Activated T-cell treated with anti-CD3 and anti-CD28 coated beads, Interleukin-2, amount 50 U/mL, for 24 hours (primary cell): ENCODE results near the gene CCR7.
"Not testable (repeated sequence)": the region's sequence is repeated elsewhere in the genome, so short reads cannot be mapped to it uniquely, and the experiment has no call there.

Source experiments
- DNase-seq: peaks from one replicate; pipeline ENCODE4 v3.0.0-alpha.2; 2020
- H3K27ac Mint-ChIP-seq: 2 replicates; pipeline ENCODE4 v1.8.0; 2020; ENCODE audit warnings: mild to moderate bottlenecking, mixed read lengths
- H3K27me3 Mint-ChIP-seq: 2 replicates; pipeline ENCODE4 v1.8.0; 2020; ENCODE audit warnings: mixed read lengths
- H3K36me3 Mint-ChIP-seq: 2 replicates; pipeline ENCODE4 v1.8.0; 2020; ENCODE audit warnings: low read depth, mixed read lengths
- H3K4me1 Mint-ChIP-seq: 2 replicates; pipeline ENCODE4 v1.8.0; 2020; ENCODE audit warnings: low read depth, mixed read lengths
- H3K4me3 Mint-ChIP-seq: 2 replicates; pipeline ENCODE4 v1.8.0; 2020; ENCODE audit warnings: mild to moderate bottlenecking, moderate library complexity, mixed read lengths
- H3K9me3 Mint-ChIP-seq: 2 replicates; pipeline ENCODE4 v1.8.0; 2020; ENCODE audit warnings: mixed read lengths

Gene CCR7

GRCh38 chr17:40552806-40553693, 12.2 kb downstream of the CCR7 start:
- peak; percentile 48 for DNase-seq
- H3K27me3 Mint-ChIP-seq = no peaks in the 10 kb centered on the region
- H3K4me1 Mint-ChIP-seq = peaks cover 98% of the 10 kb centered on the region
- peaks cover 71% of the 10 kb centered on the region for H3K36me3 Mint-ChIP-seq
- peak overlapping the region; percentile 100 for H3K27ac Mint-ChIP-seq
- H3K9me3 Mint-ChIP-seq = no peaks in the 10 kb centered on the region
- no peak overlapping the region for H3K4me3 Mint-ChIP-seq

DNA sequence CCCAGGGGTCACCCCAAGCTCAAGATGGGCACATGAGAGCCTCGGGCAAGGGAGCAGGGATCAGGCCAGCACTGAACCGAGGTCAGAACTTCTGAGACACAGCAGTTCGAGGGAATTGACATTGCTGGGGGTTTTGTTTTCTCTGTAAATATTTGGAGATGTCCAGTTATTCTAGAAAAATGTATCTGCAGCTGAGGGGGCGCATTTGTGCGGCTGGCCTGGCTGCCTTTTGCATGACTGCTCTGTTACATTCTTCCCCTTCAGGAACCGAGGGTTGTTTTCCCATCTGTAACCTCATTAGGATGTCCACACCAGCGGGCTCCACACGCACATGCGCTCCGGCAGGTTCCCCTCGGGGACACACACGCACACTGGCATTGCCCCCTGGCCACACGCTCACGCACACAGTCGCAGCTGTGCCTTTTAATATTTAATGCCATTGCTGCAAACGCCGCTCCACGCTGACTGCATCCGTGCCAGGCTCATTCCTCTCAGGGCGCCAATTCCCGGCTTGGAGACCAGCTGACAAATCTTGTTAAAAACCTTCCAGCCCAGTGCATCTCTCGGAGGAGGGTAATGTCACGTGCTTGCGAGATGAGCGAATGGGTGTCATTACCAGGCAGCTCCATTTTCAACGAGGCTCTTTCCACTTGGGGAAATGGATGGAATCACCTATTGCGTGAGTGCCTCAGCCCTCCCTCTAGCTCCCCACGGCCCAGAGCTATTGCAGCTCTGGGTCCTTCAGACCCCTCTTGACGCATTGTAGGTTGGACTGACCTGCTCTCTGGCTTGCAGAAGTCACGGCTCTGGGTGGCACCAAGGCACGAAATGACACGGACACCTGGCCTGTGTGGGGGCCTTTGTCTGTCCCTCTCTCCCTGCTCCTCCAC, 13.1 kb downstream of the CCR7 start:
- Mint-ChIP-seq H3K27me3 (no peaks in the 10 kb centered on the region), H3K27ac (peak overlapping the region; percentile 65), H3K9me3 (no peaks in the 10 kb centered on the region), H3K4me1 (peaks cover 100% of the 10 kb centered on the region), H3K4me3 (no peak overlapping the region), H3K36me3 (peaks cover 62% of the 10 kb centered on the region)
- DNase-seq = peak; percentile 48

- H3K27me3 Mint-ChIP-seq = no peaks in the 10 kb centered on the region
- H3K4me1 Mint-ChIP-seq = peaks cover 100% of the 10 kb centered on the region
- H3K27ac Mint-ChIP-seq = peak overlapping the region; percentile 4
- no peaks in the 10 kb centered on the region for H3K9me3 Mint-ChIP-seq
- peak; percentile 40 for DNase-seq
- H3K36me3 Mint-ChIP-seq = peaks cover 54% of the 10 kb centered on the region
- H3K4me3 Mint-ChIP-seq = no peak overlapping the region
Observed at GRCh38 chr17:40551091-40551878, 14.0 kb downstream of the CCR7 start.

DNA sequence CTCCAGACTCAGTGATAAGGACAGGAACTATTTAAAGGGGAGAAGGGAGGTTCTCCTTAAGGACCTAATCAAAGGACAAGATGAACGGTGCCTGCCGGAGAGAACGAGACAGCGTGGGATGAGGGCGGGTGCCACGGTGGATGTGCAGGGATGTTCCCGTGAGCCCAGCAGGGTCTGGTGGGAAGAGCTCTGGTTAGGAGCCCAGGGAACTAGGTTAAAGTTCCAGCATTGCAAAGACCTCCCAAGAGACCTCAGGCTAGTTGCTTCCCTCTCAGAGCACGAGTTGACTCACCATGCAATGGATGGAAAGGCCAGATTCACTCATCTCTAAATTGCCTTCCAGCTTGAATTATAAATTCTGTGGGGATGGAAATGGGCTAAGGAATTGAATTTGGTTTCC, 14.7 kb downstream of the CCR7 start:
- H3K4me1 Mint-ChIP-seq = peaks cover 100% of the 10 kb centered on the region
- no peaks in the 10 kb centered on the region for H3K9me3 Mint-ChIP-seq

DNA sequence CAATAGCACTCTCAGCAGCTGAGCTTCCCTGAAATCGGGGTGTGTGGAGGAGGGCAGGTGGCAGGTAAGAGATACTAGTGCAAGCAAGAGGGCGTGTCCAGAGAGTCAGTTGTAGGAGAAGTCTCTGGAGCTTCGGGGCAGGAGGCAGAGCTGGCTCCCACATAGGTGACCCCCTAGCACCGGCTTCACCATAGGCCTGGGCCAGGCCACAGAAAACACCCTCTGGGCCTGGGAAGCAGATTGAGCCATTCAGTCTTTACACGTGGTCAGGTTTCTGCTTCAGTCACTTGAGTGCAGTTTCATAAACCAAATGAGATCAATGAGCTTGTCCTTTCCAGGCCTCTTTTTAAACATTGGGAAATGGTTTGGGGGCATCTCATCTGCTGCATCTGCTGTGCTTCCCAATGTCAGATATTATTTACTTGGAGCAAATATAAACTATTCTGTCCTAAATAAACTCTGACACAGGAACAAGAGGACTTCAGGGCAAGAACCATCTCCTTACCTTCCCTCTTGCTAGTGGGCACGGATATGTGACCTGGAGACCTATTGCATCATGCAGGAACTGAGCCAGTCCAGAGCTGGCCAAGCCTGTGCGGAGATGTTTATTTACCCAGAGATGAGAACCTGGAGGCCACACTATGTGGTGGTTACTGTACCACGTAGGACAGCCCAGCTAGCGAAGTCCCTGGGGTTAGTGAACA, 16.1 kb downstream of the CCR7 start:
- Mint-ChIP-seq H3K9me3 (no peaks in the 10 kb centered on the region), H3K36me3 (peaks cover 32% of the 10 kb centered on the region), H3K4me1 (peaks cover 92% of the 10 kb centered on the region), H3K27me3 (no peaks in the 10 kb centered on the region), H3K4me3 (peak overlapping the region; percentile 11), H3K27ac (peak overlapping the region; percentile 71)
- DNase-seq = peak; percentile 46

More for the DNA sequence above, 14.7 kb downstream of the CCR7 start:
- Mint-ChIP-seq H3K27me3 (no peaks in the 10 kb centered on the region), H3K4me3 (no peak overlapping the region), H3K27ac (no peak overlapping the region), H3K36me3 (peaks cover 47% of the 10 kb centered on the region)
- peak; percentile 28 for DNase-seq

DNA sequence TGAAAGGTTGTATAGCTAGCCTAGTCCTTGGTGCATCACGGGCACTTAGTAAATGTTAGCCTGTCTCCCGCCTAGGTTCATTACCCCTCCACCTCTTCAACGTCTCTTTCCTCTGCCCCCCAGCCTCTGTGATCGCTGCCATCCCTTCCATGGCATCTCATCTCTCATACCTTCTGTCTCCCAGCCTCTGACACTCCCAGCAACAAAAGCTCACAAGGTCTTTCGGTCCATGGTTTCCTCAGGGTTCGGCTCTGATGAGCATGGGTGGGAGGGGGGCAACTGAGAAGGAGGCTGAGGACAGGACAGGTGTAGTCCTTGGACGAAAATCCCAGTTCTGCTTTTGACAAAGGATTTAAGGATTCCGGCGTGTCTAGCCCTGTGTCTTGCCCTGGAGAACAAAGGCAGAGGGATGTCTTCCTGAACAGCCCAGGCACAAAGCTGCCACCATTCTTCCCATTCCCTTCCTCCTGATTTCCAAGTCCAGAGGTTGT, 16.7 kb downstream of the CCR7 start:
- Mint-ChIP-seq H3K36me3 (peaks cover 26% of the 10 kb centered on the region), H3K4me3 (no peak overlapping the region), H3K4me1 (peaks cover 92% of the 10 kb centered on the region), H3K27me3 (no peaks in the 10 kb centered on the region), H3K9me3 (no peaks in the 10 kb centered on the region), H3K27ac (peak overlapping the region; percentile 71)
- no peak for DNase-seq

- DNase-seq = no peak
- H3K4me3 Mint-ChIP-seq = peak overlapping the region; percentile 37
- peak overlapping the region; percentile 71 for H3K27ac Mint-ChIP-seq
- H3K36me3 Mint-ChIP-seq = peaks cover 20% of the 10 kb centered on the region
- peaks cover 92% of the 10 kb centered on the region for H3K4me1 Mint-ChIP-seq
- H3K27me3 Mint-ChIP-seq = no peaks in the 10 kb centered on the region
- no peaks in the 10 kb centered on the region for H3K9me3 Mint-ChIP-seq
Observed at GRCh38 chr17:40547785-40548478, 17.3 kb downstream of the CCR7 start.

- Mint-ChIP-seq H3K27ac (peak overlapping the region; percentile 71), H3K27me3 (no peaks in the 10 kb centered on the region), H3K4me1 (peaks cover 92% of the 10 kb centered on the region), H3K36me3 (peaks cover 13% of the 10 kb centered on the region), H3K9me3 (no peaks in the 10 kb centered on the region), H3K4me3 (peak overlapping the region; percentile 37)
- DNase-seq = peak; percentile 73
Observed at GRCh38 chr17:40547079-40547784, 18.0 kb downstream of the CCR7 start.

- not testable (repeated sequence) for DNase-seq, H3K27me3 Mint-ChIP-seq, H3K9me3 Mint-ChIP-seq, H3K4me3 Mint-ChIP-seq, H3K36me3 Mint-ChIP-seq
- Mint-ChIP-seq H3K27ac (peak overlapping the region; percentile 73), H3K4me1 (peaks cover 92% of the 10 kb centered on the region)
Observed at GRCh38 chr17:40546497-40546896, 18.8 kb downstream of the CCR7 start.

GRCh38 chr17:40545660-40546059, 19.6 kb downstream of the CCR7 start:
- Mint-ChIP-seq H3K27me3 (no peaks in the 10 kb centered on the region), H3K36me3 (no peaks in the 10 kb centered on the region), H3K4me3 (no peak overlapping the region), H3K9me3 (no peaks in the 10 kb centered on the region), H3K27ac (peak overlapping the region; percentile 62), H3K4me1 (peaks cover 92% of the 10 kb centered on the region)
- DNase-seq = peak; percentile 31

DNA sequence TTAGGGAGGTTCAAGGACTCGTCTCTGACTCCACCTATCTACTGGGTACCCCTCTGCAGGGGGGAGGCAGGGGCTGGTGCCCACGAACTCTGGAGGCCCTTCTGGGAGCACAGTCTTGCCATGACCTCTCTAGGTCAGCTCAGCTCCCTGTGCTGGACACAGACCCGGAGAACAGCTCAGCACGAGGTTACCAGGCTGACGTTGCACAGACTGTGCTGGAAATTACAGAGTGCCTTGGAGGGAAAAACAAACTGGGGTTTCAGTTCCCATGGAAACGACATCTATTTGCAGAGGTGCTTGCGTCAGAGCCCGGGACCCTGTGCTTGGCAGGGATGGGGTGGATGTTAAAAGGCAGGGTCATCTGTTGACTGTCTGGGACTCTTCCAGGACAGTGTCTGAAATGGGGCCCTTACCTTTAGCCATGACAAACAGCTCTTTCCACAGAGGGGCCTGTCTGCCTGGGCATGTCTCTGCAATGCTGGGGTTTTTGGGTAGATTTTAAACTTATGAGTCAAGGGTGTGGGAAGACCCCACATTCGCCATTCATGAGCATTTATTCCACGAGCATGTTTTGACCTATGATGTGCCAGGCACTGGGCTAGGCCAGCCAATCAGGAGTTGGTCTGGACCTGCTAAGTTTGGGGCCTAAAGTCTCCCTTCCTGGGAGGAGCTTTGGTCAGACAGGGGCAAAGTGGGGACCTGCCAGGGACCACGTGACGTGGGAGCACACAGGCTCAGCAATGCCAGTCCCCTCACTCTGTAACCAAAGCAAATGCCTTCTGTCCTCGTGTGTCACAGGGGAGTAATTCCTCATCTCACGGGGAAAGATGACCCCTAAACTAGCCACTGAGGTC, 22.5 kb downstream of the CCR7 start:
- Mint-ChIP-seq H3K4me1 (peaks cover 91% of the 10 kb centered on the region), H3K4me3 (peak overlapping the region; percentile 63)
- DNase-seq = peak; percentile 74

More for the DNA sequence above, 22.5 kb downstream of the CCR7 start:
- Mint-ChIP-seq H3K27ac (peak overlapping the region; percentile 98), H3K27me3 (no peaks in the 10 kb centered on the region), H3K36me3 (no peaks in the 10 kb centered on the region), H3K9me3 (no peaks in the 10 kb centered on the region)
